HEK293T (cell line): ENCODE results near the gene DMBX1.

Experiments
- CTCF ChIA-PET: fragments of 350-600 bp; formaldehyde crosslinking; extraction: SDS; loops from one replicate; lab custom pipeline; 2021; ENCODE audit warnings: antibody characterized with exemption, inconsistent platforms; lab: Yijun Ruan, JAX
- POLR2A ChIA-PET: fragments of 350-600 bp; formaldehyde crosslinking; extraction: SDS; loops from one replicate; lab custom pipeline; 2020; ENCODE audit warnings: antibody characterized with exemption, inconsistent platforms; lab: Yijun Ruan, JAX
- DNase-seq: peaks from one replicate; pipeline ENCODE4 v3.0.0; 2012; ENCODE audit warnings: mixed read lengths; ENCODE audit errors: extremely low spot score
- ARNT ChIP-seq: fragments of 450-650 bp; IDR thresholded peaks from 2 replicates; pipeline ENCODE4 v1.6.1; 2017; ENCODE audit warnings: mild to moderate bottlenecking
- BHLHE40 ChIP-seq: fragments of 450-650 bp; IDR thresholded peaks from 2 replicates; pipeline ENCODE4 v1.6.1; 2016; ENCODE audit warnings: mild to moderate bottlenecking, moderate library complexity, borderline replicate concordance
- CTBP1 ChIP-seq: fragments of 450-650 bp; IDR thresholded peaks from 2 replicates; pipeline ENCODE4 v1.6.1; 2016; ENCODE audit warnings: borderline replicate concordance
- ELF4 ChIP-seq: fragments of 450-650 bp; IDR thresholded peaks from 2 replicates; pipeline ENCODE4 v1.6.1; 2017; ENCODE audit warnings: antibody characterized with exemption
- FOXA1 ChIP-seq: fragments of 450-650 bp; IDR thresholded peaks from 2 replicates; pipeline ENCODE4 v1.6.1; 2016; ENCODE audit warnings: mild to moderate bottlenecking
- FOXK2 ChIP-seq: fragments of 450-650 bp; IDR thresholded peaks from 2 replicates; pipeline ENCODE4 v1.6.1; 2016; ENCODE audit warnings: mild to moderate bottlenecking
- FOXM1 ChIP-seq: fragments of 450-650 bp; IDR thresholded peaks from 2 replicates; pipeline ENCODE4 v1.6.1; 2017; ENCODE audit warnings: mild to moderate bottlenecking, borderline replicate concordance
- HDGF ChIP-seq: fragments of 450-650 bp; IDR thresholded peaks from 2 replicates; pipeline ENCODE4 v1.6.1; 2017; ENCODE audit warnings: antibody characterized with exemption, borderline replicate concordance
- L3MBTL2 ChIP-seq: fragments of 450-650 bp; conservative IDR thresholded peaks from 2 replicates; pipeline ENCODE4 v1.6.1; 2016; ENCODE audit warnings: mild to moderate bottlenecking
- LEF1 ChIP-seq: fragments of 450-650 bp; IDR thresholded peaks from 2 replicates; pipeline ENCODE4 v1.6.1; 2017; ENCODE audit warnings: mild to moderate bottlenecking, borderline replicate concordance
- NFRKB ChIP-seq: fragments of 450-650 bp; IDR thresholded peaks from 2 replicates; pipeline ENCODE4 v1.6.1; 2016; ENCODE audit warnings: mild to moderate bottlenecking, moderate library complexity
- SP1 ChIP-seq: fragments of 450-650 bp; IDR thresholded peaks from 2 replicates; pipeline ENCODE4 v1.6.1; 2017
- SUZ12 ChIP-seq: fragments of 450-650 bp; IDR thresholded peaks from 2 replicates; pipeline ENCODE4 v1.6.1; 2016; ENCODE audit warnings: mild to moderate bottlenecking
- TARDBP ChIP-seq: fragments of 450-650 bp; IDR thresholded peaks from 2 replicates; pipeline ENCODE4 v1.6.1; 2016
- ZNF384 ChIP-seq: fragments of 450-650 bp; IDR thresholded peaks from 2 replicates; pipeline ENCODE4 v1.6.1; 2016
- TF ChIP-seq, protein P1 (sequence below): fragments of 450-650 bp; IDR thresholded peaks from 2 replicates; pipeline ENCODE4 v1.6.1; 2016

DMBX1 gene

DNA sequence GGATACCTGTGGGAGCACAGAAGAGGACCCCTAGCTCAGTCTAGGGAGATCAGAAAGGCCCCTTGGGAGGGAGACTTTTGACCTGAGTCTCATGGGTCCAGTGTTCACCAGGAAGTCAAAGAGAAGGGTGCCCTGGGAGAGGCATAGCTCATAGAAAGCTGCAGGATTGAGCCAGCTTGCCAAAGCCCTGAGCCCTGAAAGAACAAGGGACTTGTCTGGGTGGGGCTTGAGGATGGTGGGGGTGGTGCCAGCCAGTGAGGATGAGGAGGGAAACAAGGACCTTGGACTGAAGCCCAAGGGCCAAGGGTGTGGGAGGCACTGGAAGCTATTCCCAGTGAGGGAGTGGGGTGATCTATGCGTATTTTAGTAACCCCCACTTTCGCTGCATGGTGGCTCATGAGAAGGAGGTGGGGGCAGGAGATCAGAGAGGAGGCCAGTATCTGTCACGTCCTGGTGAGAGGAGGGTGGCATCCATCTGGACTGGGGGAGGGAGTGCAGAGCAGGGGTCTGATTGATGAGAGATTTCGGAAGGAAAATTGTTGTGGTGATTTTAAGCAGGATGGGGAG, 28.4 kb downstream of the DMBX1 start:
- no peak for TF ChIP-seq HDGF
- no peak for TF ChIP-seq ARNT
- TF ChIP-seq FOXM1: no peak
- no peak for TF ChIP-seq L3MBTL2
- TF ChIP-seq BHLHE40: no peak
- TF ChIP-seq ELF4: no peak
- TF ChIP-seq CTBP1: no peak
- no peak for TF ChIP-seq LEF1
- no peak for TF ChIP-seq FOXA1
- TF ChIP-seq TARDBP: no peak
- no peak for TF ChIP-seq SUZ12
- no peak for TF ChIP-seq ZNF384
- TF ChIP-seq, protein P1, sequence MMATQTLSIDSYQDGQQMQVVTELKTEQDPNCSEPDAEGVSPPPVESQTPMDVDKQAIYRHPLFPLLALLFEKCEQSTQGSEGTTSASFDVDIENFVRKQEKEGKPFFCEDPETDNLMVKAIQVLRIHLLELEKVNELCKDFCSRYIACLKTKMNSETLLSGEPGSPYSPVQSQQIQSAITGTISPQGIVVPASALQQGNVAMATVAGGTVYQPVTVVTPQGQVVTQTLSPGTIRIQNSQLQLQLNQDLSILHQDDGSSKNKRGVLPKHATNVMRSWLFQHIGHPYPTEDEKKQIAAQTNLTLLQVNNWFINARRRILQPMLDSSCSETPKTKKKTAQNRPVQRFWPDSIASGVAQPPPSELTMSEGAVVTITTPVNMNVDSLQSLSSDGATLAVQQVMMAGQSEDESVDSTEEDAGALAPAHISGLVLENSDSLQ: no peak
- no peak for TF ChIP-seq FOXK2
- ChIA-PET CTCF (interaction anchor here (0.6 to 1.7 kb wide), 4 partner anchors 9 to 74 kb away, joined by 3 to 4 read pairs (median 3); a partner anchor contains a TSS), POLR2A (no interaction called here)

DNA sequence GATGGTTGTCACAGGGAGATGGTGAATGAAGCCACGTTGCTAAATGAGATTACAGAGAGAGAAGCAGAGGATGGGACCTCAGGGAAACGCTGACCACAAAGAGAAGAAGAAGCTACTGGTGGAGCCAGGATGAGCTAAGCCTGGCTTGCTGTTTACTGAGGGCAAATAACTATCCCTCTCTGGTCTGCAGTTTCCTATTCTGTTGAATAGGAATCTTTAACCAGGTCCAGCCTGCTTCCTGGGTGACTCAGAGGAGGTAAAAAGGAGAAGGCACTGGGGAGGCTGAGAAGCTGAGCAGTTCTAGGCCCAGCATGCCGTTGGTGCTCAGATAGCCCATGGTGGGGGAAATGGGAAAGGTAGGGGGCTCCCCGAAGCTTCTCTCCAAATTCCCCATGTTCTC, 29.6 kb downstream of the DMBX1 start:
- ChIA-PET POLR2A (interaction anchor here (1.3 kb wide), 1 partner anchor 31 kb away, joined by 3 read pairs; no protein-coding TSS in a partner anchor), CTCF (interaction anchor here (1.8 kb wide), 1 partner anchor 31 kb away, joined by 6 read pairs; no protein-coding TSS in a partner anchor)
- no peak for DNase-seq
- TF ChIP-seq ZNF384 (no peak), NFRKB (no peak), CTBP1 (no peak), SP1 (no peak), LEF1 (no peak), FOXK2 (no peak), SUZ12 (no peak), FOXM1 (no peak), FOXA1 (no peak), L3MBTL2 (no peak), HDGF (no peak), BHLHE40 (no peak), TARDBP (no peak), ARNT (no peak), ELF4 (no peak)
- TF ChIP-seq, protein P1: no peak

More for the DNA sequence above, 28.4 kb downstream of the DMBX1 start:
- no peak for DNase-seq

DNA sequence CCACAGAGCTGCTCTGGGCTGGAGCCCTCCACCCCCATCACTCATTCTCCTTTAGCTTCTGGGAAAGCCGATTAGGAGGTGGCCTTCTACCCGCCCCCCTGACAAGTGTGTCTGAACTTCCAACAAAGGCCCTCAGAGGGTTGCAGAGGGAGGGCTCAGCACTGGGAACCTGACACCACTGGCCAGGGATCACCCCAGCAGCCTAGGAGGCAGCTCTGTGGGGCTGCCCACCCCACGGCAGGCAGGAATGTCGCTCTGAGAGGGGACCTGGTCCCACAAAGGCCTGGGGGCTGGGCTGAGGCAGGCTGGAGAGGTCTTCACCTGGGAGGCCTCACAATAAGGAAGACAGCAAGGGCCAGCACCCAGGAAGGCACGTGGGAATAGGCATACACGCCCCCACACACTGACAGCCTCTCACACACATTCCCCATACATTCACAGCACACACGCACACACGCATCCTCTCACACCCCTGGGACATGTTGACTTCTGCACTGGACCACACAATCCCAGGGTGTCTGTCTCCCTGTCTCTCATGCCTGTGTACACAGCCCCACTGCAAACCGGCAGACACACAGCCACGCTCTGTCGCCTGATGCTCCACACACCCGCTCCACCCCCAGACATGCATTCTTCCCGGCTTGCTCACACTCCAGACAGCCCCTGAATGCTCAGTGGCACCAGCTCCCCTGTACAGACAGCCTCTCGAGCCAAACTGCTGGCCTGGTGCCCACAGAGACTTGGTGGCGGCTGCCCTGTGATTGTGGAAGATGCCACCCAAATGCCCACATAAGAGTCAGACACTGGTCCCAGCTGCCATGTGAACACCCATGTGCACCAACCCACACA, 30.7 kb downstream of the DMBX1 start:
- TF ChIP-seq FOXA1: no peak
- TF ChIP-seq NFRKB: no peak
- no peak for TF ChIP-seq SP1
- no peak for TF ChIP-seq BHLHE40
- no peak for TF ChIP-seq SUZ12
- no peak for TF ChIP-seq L3MBTL2
- no peak for TF ChIP-seq FOXK2
- TF ChIP-seq ARNT: no peak
- no peak for TF ChIP-seq ZNF384
- no peak for TF ChIP-seq HDGF
- no peak for TF ChIP-seq FOXM1
- TF ChIP-seq CTBP1: no peak
- TF ChIP-seq LEF1: no peak
- no peak for TF ChIP-seq ELF4
- TF ChIP-seq, protein P1: no peak
- TF ChIP-seq TARDBP: no peak
- ChIA-PET POLR2A (interaction anchor here (0.6 to 1.3 kb wide), 2 partner anchors 24 to 32 kb away, joined by 3 read pairs; no protein-coding TSS in a partner anchor), CTCF (interaction anchor here (0.8 to 1.8 kb wide), 3 partner anchors 32 to 78 kb away, joined by 3 to 6 read pairs (median 3); no protein-coding TSS in a partner anchor)
- no peak for DNase-seq

DNA sequence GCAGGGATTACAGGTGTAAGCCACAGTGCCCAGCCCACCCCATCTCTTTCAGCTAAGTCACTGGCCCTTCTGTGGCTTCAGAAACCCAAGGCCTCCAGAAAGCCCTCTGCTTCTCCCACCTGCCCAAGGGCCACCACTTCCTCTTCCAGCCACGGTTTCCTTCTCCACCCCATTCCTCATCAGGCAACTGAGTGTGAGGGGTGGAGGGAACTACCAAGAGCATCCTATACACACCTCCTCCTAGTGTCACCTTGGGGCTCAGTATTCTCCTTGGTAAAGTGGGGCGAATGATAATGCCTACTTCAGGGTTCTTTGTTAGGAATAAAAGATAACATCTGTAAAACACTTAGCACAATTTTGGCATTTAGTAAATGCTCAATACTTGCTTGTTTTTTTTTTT, 31.8 kb downstream of the DMBX1 start:
- CTCF ChIA-PET: interaction anchor here (0.8 to 1.9 kb wide), 3 partner anchors 34 to 80 kb away, joined by 3 to 15 read pairs (median 3); no protein-coding TSS in a partner anchor
- no peak for DNase-seq
- POLR2A ChIA-PET: interaction anchor here (0.6 to 1.4 kb wide), 2 partner anchors 33 to 83 kb away, joined by 3 read pairs; partner anchors contain the start of gene MKNK1
- no peak for TF ChIP-seq FOXA1
- TF ChIP-seq BHLHE40: no peak
- no peak for TF ChIP-seq SUZ12
- no peak for TF ChIP-seq ZNF384
- TF ChIP-seq L3MBTL2: no peak
- TF ChIP-seq FOXM1: no peak

DNA sequence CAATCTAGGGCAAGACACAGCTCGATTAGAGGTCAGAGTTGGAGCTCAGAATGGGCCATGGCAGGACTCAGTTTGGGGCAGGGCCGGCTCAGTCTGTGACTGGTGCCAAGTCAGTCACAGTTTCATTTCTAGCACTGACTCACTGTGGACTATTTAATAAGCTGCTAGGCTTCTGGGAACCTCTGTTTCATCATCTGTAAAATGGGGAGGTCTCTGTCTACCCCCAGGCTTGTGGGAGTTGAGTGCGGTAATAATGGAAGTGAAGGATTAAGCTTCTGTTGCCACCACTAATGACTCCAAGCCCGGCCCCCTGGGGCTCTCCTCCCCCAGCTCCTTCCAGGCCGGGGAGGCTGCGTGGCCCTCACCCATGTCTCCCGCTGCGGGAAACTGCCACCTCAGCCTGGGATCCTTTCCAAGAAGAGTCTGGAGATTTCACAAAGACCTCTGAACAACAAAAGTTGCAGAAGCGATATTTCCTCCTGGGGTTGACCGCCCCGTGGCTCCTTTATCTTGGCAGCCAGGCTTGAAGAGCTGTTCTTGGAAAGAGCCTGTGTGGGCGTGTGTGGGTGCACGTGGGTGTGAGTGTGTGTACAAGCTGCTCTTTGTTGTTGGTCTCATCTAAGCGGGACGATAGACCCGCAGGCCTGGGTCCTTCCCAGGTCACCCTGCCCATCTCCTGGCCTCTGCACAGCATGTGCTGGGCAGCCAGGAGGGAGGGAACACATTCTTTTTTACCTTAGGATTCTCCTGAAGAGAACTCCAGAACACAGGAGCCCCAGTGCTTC, 32.7 kb downstream of the DMBX1 start:
- TF ChIP-seq HDGF: no peak
- no peak for TF ChIP-seq FOXM1
- TF ChIP-seq ELF4: no peak
- no peak for TF ChIP-seq ZNF384
- TF ChIP-seq L3MBTL2: no peak
- no peak for TF ChIP-seq ARNT
- TF ChIP-seq BHLHE40: no peak
- no peak for TF ChIP-seq SP1
- no peak for TF ChIP-seq CTBP1
- no peak for TF ChIP-seq LEF1
- TF ChIP-seq SUZ12: no peak
- no peak for TF ChIP-seq TARDBP
- no peak for TF ChIP-seq FOXA1
- no peak for TF ChIP-seq NFRKB
- TF ChIP-seq FOXK2: no peak
- DNase-seq: no peak
- ChIA-PET CTCF (interaction anchor here (1.0 to 1.9 kb wide), 3 partner anchors 26 to 75 kb away, joined by 3 to 15 read pairs (median 5); no protein-coding TSS in a partner anchor), POLR2A (interaction anchor here (1.2 to 1.4 kb wide), 2 partner anchors 34 to 80 kb away, joined by 3 read pairs; no protein-coding TSS in a partner anchor)
